ENCODE measurements around the gene MYL7.

Gene MYL7

DNA sequence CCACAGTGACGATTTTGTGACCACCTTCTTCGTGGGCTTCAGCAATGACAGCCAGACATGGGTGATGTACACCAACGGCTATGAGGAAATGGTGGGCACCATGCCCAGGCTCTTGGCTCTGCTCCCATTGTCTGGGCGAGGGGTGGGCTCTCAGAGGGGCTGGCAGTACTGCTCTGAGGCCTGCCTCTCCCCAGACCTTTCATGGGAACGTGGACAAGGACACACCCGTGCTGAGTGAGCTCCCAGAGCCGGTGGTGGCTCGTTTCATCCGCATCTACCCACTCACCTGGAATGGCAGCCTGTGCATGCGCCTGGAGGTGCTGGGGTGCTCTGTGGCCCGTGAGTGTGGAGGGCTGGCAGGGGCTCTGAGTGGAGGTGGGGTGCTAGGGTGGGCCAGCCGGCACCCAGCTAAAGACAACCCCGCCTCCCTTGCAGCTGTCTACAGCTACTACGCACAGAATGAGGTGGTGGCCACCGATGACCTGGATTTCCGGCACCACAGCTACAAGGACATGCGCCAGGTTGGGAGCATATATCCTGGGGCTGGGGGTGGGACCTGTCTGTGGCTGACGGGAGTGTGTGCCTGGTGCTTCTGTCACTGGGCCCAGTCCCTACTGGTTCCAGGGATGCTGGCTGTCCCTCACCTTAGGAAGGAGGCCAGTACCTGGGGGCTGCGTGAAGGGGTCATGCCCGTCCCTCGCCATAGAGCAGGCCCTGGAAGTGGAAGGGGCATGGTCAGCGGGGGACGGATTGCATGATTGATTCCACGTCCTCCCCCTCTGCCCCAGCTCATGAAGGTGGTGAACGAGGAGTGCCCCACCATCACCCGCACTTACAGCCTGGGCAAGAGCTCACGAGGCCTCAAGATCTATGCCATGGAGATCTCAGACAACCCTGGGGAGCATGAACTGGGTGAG, 30.2 kb downstream of the MYL7 start:
- no peak for DNase-seq

DNA sequence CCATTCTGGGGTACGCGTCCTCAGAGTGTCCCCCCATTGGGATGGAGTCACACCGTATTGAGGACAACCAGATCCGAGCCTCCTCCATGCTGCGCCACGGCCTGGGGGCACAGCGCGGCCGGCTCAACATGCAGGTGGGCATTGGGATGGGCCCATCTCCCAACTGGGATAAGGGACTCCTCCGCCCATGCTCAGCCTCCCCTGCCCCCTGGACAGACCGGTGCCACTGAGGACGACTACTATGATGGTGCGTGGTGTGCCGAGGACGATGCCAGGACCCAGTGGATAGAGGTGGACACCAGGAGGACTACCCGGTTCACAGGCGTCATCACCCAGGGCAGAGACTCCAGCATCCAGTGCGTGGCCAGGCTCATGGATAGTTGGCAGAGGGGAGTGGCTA, 31.1 kb downstream of the MYL7 start:
- no peak for DNase-seq

DNA sequence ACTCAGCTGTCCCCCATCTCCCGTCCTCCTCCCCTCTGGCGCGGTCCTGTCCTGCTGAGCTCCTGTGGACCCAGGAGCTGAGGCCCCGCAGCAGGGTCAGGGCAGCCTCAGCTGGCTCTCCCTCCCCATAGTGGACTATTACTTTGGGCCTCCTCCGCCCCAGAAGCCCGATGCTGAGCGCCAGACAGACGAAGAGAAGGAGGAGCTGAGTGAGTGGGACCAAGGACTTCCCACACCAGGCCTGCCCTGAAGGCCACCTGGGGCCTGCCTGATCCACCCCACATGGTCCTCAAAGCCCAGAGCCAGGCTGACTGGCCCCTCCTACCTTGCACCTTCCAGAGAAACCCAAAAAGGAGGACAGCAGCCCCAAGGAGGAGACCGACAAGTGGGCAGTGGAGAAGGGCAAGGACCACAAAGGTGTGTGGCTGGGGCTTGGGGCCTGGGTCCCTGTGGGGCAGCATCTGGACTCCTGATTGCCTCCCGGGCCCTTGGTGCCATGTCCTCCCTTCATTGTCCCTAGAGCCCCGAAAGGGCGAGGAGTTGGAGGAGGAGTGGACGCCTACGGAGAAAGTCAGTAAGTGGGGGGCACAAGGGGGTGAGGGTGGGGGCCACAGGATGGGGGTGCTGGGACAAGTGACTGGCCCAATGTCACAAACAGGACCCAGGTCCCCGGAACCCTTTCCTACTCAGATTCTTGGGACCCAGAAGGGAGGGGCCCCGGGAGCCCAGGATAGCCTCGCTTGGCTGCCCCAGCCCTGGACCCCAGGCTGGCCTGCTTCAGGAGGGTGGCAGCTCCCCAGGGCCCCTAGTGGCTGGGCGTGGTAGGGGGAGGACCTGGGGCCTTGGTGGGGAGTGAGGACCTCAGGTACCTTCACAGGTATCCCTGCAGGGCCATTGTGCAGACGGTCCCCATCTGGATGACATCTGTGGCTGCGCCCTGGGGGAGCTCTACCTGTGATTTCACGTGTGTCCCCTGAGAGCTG, 32.1 kb downstream of the MYL7 start:
- DNase-seq: no peak

DNA sequence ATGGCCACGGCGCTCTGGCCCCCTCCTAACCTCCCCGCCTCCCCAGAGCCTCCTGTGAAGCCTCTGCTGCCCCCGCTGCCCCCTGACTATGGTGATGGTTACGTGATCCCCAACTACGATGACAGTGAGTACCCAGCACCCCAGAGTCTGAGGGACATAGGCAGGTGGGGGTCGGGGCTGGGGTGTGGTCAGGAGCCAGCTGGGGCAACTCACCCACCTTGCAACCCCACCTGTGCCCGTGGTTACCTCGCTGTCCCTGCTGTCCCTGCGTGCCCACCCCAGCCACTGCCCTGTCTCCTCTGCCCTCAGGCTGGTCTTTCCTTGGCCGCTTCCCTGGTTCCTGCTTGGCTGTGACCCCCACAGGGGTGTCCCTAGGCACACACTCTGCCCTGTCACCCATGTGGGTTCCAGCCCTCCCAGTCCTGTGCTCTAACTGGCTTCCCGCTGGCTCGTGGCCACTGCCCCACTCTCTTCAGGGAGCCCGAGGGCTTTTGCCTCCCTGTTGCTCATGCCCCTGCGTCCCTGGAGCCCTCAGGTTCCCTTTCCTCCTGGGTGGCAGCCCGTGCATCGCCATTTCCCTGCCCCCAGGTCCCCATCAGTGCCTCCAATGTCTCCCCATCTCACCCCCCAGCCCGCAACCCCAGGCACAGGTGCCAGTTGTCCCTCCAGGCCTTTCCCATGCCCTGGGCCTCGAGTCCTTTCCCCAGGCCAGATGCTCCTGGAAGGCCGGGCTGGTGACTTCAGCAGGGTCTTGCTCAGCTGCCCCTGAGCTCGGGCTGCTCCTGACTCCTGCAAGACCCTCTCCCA, 33.0 kb downstream of the MYL7 start:
- no peak for DNase-seq

DNA sequence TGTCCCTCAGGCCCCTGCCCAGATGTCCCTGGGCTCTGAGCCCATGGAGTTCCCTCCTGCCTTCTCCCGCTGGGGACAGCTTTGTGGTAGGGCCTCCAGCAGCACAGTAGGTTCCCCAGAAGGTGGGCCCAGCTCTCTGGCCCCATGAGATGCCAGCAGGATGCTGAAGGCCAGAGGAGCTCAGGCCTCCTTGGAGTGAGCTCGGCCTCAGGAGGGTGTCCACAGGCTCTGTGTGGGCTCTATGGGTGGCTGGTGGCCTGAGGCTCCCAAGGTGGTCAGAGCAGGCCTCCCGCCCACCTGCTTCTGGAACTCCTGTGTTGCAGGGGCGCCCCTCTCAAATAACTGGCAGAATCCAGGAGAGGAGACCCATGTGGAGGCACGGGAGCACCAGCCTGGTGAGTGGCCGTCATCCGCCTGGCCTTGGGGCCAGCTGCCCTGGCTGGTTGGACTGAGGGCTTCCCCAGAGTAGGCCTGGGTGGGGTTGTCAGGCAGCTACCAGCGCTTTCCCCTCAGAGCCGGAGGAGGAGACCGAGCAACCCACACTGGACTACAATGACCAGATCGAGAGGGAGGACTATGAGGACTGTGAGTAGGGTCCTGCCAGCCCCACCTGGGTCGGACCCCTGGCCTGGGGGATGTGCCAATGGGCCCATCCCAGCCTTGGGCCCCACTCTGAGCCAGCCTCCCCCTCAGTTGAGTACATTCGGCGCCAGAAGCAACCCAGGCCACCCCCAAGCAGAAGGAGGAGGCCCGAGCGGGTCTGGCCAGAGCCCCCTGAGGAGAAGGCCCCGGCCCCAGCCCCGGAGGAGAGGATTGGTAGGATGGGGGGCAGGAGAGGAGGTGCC, 33.8 kb downstream of the MYL7 start:
- no peak for DNase-seq

DNA sequence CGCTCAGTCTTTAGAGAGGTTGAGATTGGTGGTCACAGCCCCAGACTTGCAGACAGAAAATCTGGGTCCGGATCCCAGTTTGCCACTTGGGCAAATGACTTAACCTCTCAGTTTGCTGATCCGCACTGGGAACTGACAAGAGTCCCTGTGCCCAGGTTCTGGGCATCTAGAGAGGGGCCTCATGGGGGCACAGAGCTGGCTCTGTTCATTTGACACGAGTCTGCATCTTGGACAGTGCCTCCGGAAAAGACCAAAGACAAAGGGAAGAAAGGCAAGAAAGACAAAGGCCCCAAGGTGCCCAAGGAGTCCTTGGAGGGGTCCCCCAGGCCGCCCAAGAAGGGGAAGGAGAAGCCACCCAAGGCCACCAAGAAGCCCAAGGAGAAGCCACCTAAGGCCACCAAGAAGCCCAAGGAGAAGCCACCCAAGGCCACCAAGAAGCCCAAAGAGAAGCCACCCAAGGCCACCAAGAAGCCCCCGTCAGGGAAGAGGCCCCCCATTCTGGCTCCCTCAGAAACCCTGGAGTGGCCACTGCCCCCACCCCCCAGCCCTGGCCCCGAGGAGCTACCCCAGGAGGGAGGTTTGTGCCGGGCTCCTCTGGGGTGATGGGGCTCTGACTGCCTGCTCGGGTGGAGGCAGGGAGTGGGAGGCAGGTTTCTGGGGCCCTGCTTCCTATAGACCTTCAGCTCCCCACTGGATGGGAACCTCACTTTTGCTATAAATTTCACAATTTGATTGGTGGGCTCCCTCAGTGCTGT, 34.6 kb downstream of the MYL7 start:
- DNase-seq: no peak

DNA sequence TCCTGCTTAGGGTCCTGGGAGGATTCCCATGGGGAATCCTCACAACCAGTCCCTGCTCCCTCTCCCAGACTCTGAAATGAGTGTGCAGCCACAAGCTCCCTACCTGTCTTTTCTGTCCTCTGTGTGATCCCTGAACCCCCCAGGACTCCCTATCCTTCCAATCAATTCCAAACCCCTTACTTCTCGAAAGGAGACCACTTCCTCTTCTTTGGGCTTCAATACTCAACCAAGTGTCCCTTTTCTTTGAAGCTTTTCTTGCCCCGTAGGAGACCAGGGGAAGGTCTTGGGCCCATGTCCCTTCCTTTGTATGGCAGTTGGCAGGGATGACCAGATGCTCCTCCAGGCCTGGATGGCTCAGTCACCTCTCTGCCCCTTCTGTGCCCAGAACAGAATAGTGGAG, 35.3 kb downstream of the MYL7 start:
- no peak for DNase-seq

DNA sequence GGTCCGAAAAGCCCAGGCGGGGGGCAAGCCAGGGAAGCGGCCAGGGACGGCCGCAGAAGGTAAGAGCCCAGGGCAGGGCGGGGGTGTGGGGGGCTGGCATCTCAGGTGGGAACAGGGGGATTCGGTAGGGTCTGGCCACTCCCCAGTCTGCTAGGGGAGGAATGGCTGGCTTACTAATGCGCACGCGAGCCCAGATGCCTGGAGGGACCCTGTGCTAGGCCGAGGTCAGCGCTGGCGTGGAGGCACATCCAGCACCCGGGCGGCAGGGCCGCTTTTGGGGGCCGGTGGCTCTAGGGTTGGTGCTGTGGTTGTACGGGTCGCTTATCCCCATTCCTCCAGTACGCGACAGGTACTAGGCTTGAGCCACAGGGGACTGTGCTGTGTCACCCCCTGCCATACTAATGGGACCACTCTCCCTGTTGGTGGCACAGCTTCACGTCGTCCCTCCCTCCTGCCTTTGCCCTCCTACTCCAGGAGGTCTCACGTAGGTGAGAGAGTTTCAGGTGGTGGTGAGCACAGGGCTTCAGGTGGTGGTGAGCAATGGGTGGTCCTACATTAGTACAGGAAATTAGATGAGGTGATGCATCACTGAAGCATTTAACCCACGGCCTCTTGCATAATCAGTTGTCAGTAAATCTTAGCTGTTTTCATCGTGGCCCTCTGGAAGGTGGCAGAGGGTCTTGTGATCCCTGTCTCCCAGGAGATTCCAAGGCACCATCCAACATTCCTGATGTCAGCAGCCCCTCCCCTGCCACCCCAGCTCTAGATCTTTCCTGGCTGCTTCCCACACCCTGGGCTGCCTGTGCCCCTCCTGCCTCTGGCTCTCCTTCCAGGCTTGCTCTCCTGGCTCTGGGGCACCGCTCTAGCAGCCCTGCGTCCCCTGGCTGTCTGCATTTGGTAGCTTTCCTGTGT, 36.0 kb downstream of the MYL7 start:
- no peak for DNase-seq

DNA sequence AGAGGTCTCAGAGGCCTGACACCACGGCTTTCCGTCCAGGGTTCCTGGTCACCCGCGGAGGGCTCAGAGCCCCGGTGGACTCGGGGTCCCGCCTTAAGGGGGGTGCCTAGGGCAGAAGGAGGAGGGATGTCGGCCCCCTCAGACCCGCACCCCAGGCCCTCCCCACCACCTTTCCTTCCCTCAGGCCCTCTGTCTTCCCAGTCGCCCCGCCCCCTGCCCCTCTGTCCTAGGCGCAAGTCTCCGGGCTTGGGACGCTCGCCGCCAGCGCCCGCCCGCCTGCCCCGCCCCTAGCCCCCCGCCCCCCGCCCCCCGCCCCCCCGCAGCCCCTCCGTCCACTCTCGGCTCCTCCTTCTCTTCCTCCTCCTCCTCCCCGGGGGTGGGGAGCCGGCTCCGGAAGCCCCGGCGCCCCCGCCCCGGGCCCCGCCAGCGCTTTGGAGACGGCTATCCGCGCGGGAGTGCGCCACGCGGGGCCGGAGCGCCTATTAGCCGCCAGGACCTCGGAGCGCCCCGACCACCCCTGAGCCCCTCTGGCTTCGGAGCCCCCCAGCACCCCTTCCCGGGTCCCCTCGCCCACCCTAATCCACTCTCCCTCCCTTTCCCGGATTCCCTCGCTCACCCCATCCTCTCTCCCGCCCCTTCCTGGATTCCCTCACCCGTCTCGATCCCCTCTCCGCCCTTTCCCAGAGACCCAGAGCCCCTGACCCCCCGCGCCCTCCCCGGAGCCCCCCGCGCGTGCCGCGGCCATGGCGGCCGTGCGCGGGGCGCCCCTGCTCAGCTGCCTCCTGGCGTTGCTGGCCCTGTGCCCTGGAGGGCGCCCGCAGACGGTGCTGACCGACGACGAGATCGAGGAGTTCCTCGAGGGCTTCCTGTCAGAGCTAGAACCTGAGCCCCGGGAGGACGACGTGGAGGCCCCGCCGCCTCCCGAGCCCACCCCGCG, 36.9 kb downstream of the MYL7 start, which contains the start of gene AEBP1:
AEBP1 (plus strand) TSS at position 423 of the 937 bp plus-strand sequence; CDS start at position 744, 321 bp downstream.
- DNase-seq: no peak

DNA sequence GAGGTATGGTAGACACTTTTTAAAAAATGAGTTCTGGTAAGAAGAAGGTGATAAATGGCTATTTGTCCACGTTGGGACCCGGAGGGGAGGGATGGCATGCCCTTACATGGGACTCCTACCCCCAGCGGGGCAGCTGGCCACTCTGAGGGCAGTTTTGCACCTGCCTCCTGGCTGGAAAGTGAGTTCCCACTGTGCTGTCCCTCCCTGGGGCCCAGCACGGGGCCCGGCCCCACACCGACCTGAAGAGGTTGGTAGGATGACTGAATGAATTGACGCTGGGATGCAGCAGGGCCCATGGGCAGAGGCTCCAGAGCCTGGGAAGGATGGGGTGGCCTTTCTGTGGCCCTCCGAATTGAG, 37.6 kb downstream of the MYL7 start:
- no peak for DNase-seq

DNA sequence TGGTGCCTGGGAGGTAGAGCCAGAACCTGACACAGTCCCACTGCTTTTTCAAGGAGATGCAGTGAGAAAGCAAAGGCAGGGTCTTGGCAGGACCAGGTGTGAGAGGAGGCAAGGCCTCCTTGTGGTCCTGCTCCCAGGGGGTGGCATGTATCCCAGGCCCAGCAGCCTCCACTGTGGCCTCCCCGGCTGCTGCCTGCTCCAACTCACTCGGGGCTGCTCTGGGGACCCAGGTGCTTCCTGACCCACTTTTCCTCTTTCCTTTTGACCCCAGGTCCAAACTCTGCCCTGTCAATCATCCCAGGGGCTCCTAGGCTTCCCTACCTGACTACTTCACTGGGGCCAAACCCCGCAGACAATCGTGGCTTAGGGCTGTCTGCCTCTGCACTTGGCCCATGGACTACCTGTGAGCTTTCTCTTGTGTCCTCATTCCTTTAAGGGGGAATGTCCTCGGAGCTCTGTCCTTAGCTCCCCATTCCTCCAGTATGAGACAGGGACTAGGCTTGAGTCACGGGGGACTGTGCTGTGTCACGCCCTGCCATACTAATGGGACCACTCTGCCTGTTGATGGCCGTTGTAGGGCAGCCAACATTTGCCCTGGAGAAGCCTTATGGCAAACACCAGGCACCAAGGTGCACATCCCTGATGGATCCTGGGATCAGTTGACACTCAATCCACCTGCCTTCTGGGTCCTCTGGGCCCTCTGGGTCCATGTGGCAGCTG, 38.1 kb downstream of the MYL7 start:
- DNase-seq: no peak

DNA sequence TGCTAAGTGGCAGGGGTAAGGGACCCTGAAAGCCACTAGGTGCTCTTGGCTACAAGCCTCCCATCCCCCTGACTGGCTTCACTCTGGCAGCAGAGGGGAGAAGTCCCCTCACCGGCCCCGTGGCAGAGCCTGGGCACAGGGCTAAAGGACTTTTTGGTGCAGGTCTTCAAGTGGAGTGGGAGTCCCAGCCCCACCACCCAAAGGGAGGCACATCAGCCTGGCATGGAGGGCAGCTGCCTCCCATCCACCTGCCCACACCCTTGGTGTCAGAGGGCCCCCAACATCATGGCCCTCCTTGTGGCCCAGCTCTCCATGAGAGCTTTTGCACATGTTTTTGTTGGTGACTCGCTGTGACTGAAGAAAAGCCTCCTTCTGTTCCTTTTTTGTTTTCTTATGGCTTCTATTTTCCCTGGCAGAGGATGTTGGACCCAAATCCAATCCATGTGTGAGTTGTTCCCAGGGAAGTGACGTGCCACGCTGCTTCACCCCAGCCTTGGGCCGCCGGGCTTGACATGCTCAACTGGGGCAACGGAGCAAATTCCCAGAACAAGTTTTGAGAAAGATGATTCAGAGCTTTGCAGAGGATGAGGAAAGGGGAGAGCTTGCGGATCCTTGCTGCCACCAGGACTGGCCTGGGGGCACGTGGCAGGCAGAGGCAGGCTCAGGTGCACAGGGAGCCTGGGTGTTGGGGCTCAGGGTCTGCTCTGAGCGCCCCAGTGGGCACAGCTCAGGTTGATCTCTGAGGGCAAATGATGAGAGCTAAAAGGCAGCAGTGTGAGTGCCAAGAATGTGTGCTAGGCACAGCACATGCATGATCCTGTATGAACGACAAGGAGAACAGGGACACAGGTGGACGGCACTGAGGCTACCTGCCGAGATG, 38.9 kb downstream of the MYL7 start:
- no peak for DNase-seq

DNA sequence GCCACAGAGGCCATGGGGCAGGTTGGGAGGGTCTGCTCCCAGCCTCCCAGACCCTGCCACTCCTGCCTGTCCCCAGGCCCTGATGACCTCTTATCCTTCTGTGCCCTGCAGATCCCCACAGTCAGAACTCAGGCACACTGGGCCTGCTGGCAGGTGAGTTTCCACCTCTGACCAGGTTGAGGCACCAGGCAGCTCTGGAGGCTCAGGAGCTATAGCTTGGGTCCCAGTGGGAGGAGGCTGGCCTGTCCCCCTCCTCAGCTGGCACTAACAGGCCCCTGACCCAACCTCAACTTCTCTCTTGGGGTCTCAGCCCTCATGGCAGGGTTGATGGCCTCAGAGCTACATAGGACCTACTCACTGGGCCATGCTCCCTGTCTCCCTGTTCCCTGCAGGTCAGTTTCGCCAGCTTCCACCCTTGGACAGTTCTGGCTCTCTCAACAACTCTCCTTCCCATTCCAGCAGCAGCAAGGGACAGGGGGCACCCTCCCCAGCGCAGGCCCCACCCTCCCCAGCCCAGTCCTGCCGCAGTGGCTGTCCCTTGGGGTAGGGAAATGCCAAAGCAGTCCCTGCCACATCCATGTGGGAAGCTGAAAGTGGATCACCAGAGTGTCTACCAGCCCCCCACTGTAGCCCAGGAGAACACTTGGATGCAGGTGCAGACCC, 39.7 kb downstream of the MYL7 start:
- DNase-seq: no peak

DNA sequence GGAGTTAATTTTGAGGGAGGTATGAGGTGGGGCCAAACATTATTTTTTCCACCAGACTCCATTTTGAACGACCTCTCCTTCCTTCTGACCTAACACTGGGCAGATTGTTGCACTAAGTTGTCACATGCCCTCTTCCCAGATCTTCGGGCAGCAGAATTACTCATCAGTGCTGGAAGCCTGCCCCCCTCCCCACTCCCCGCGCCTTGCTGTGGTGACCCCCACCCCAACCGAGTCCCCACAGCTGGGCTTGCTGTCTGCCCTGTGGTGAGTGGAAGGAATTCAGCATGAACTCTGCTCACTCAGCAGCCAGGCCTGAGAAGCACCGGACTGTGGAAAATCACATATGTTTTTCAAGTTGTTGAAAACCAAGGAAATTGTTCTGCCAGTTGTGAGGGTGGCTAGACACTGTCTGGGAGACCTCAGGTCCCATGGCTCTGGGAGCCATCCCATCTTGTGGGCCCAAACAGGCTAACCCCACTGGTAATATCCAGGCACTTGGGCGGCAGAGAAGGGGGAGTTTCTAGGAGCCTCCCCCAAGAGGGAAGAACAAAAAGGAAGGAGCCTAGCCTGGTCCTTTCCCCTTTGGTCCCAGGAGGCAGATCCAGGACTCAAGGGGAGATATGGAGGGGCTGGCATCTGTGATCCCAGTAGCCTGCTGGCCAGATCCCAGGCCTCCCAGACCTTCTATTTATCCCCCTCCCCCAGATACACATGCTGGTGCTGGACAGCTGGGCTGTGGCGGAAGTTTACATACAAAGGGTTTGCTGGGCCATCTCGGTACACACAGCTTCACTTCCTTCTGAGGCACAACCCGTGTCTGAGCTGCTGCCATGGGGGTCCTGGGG, 40.5 kb downstream of the MYL7 start:
- no peak for DNase-seq

DNA sequence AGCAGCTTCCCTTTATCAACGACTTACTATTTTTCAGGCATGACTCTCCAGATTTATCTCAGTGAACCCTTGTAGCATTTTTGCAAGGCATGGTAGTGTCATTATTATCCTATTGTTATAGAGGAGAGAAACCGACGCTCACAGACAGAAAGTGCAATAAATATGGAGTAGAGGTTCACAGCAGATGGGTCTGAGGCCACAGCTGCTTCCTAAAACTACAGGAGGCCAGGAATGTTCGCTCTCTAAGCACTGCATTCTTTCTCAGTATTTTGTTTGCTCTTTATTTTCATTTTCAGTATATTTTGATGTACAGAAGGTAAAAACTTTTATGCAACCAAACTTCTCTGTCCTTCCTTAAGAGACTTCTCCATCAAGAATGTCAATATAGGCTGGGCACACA, 41.5 kb downstream of the MYL7 start:
- no peak for DNase-seq

All from activated CD4-positive, CD25-positive, alpha-beta regulatory T cell (primary cell).